Measurements from ENCODE around the gene ZGLP1. TPM values are rescaled to one million over a fixed set of nuclear protein-coding genes. Genes with fewer than 3 reads are reported as not detected.

The ZGLP1 gene
- 1 to 10 TPM; 2.3 to 4.6 TPM for total RNA-seq

DNA sequence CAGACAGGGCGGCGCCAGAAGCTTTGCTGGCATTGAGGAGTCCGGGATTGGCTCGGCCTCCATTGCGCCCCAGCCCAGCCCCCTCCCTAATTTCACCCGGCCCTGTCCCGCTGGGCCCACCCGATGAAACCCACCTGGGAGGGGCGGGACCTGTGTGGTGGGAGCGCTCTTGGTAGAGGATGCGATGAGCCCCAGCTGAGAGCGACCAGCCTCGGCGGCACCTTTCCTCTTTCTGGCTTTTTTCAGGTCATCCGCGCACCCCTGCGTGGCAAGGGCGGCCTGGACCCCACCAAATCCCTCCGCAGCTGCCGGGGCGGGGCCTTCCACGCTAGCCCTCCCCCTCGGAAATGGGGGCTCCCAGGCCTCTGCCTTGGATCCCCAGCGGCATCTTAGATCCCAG lies at the start of gene ZGLP1:
Gene ZGLP1 (minus strand): TSS at position 393 of the 400 bp plus-strand sequence.
- DNase-seq (no peak), ATAC-seq (no peak)
- H3K4me1 ChIP-seq, result peaks cover under 1% of the 10 kb centered on the region
- no peak within 1 kb of the TSS for H3K27ac ChIP-seq
- 88 to 93% methylated on average over 20 to 24 of the region's 24 CpGs for WGBS, 2 donors
- no peak within 1 kb of the TSS for H3K4me3 ChIP-seq
- H3K9me3 ChIP-seq, result no peaks in the 10 kb centered on the region
- intact Hi-C loops (cut with DNase I), result no loop called here
- no peaks in the 10 kb centered on the region for H3K27me3 ChIP-seq
- no peaks in the 10 kb centered on the region for H3K36me3 ChIP-seq (replicated peaks in 1 of 2; ENCODE audit: insufficient read depth in 1 of 2, low read depth in 2 of 2)
- TF ChIP-seq POLR2A (IDR thresholded peaks at IDR 0.05), result no peak
- TF ChIP-seq, protein P1, sequence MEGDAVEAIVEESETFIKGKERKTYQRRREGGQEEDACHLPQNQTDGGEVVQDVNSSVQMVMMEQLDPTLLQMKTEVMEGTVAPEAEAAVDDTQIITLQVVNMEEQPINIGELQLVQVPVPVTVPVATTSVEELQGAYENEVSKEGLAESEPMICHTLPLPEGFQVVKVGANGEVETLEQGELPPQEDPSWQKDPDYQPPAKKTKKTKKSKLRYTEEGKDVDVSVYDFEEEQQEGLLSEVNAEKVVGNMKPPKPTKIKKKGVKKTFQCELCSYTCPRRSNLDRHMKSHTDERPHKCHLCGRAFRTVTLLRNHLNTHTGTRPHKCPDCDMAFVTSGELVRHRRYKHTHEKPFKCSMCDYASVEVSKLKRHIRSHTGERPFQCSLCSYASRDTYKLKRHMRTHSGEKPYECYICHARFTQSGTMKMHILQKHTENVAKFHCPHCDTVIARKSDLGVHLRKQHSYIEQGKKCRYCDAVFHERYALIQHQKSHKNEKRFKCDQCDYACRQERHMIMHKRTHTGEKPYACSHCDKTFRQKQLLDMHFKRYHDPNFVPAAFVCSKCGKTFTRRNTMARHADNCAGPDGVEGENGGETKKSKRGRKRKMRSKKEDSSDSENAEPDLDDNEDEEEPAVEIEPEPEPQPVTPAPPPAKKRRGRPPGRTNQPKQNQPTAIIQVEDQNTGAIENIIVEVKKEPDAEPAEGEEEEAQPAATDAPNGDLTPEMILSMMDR (IDR thresholded peaks at IDR 0.05), result no peak

DNA sequence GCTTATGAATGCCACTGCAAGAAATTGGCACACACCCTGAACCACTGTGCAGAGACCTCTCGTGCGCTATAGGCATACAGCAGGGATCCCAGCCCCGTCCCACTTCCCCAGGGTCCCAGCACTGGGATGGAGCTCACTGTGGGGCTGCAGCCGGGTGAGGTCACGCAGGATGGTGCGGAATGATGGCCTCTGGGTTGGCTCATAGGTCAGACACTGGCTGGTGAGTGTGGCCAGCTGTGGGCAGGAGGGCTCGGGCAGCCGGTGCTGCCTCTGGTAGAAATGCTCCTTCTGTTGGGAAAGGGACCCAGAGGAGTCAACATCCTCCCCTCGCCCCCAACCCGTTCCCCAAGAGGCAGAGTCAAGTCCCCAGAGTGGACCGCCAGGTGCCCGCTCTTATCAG lies 46.8 kb upstream of the ZGLP1 start:
- Histone ChIP-seq H3K4me3 (no peak overlapping the region), H3K27ac (no peak overlapping the region), H3K4me1 (no peaks in the 10 kb centered on the region), H3K36me3 (replicated peaks in 1 of 2; ENCODE audit: insufficient read depth in 1 of 2, low read depth in 2 of 2) (peaks cover 0 to 16% of the 10 kb centered on the region in 2 donors), H3K9me3 (no peaks in the 10 kb centered on the region), H3K27me3 (no peaks in the 10 kb centered on the region)
- no peak for TF ChIP-seq POLR2A (IDR thresholded peaks at IDR 0.05)
- TF ChIP-seq, protein P1 (IDR thresholded peaks at IDR 0.05), result no peak
- intact Hi-C loops (cut with DNase I), result no loop called here
- 91% methylated on average over 12 of the region's 12 CpGs; no CpG with 5 or more reads in 1 of the 2 donors for WGBS, 2 donors
- ATAC-seq, result no peak
- DNase-seq, result no peak

DNA sequence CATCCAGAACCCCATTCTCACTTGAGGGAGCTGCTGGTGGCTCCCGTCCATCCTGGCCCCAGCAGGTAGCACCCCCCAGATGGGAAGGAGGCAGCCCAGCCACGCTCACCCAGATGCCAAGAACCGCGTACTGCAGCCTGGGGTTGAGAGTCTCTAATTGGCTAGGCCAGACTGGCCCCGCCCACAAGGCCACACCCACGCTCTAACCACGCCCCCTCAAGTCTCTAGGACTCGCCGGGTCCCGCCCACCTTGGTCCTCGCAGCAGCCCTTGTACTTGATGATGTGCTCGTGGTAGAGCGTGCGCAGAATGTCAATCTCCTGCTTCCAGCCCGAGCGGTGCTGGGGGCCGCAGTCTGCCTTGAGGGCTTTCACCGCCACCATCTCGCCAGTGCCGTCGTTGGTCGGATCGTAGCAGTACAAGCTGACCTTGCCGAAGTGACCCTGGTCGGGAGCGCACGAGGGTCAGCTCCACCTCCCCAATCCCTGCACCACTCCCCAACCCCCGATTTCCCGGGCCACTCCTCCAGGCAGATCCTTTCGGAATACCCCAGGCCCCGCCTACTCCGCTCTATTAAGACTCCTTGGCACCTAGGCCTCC lies 44.3 kb upstream of the ZGLP1 start:
- WGBS, 2 donors, result 85 to 87% methylated on average over 10 to 32 of the region's 32 CpGs
- H3K9me3 ChIP-seq, result no peaks in the 10 kb centered on the region
- no peak overlapping the region for H3K27ac ChIP-seq
- TF ChIP-seq, protein P1 (IDR thresholded peaks at IDR 0.05), result no peak
- TF ChIP-seq POLR2A (IDR thresholded peaks at IDR 0.05), result no peak
- H3K27me3 ChIP-seq, result no peaks in the 10 kb centered on the region
- no peak overlapping the region for H3K4me3 ChIP-seq
- H3K36me3 ChIP-seq (replicated peaks in 1 of 2; ENCODE audit: insufficient read depth in 1 of 2, low read depth in 2 of 2), result peaks cover 3 to 9% of the 10 kb centered on the region in 2 donors
- H3K4me1 ChIP-seq, result no peaks in the 10 kb centered on the region
- no peak for ATAC-seq
- intact Hi-C loops (cut with DNase I), result no loop called here
- DNase-seq, result peak; percentile 26 to 37 (median 28)

DNA sequence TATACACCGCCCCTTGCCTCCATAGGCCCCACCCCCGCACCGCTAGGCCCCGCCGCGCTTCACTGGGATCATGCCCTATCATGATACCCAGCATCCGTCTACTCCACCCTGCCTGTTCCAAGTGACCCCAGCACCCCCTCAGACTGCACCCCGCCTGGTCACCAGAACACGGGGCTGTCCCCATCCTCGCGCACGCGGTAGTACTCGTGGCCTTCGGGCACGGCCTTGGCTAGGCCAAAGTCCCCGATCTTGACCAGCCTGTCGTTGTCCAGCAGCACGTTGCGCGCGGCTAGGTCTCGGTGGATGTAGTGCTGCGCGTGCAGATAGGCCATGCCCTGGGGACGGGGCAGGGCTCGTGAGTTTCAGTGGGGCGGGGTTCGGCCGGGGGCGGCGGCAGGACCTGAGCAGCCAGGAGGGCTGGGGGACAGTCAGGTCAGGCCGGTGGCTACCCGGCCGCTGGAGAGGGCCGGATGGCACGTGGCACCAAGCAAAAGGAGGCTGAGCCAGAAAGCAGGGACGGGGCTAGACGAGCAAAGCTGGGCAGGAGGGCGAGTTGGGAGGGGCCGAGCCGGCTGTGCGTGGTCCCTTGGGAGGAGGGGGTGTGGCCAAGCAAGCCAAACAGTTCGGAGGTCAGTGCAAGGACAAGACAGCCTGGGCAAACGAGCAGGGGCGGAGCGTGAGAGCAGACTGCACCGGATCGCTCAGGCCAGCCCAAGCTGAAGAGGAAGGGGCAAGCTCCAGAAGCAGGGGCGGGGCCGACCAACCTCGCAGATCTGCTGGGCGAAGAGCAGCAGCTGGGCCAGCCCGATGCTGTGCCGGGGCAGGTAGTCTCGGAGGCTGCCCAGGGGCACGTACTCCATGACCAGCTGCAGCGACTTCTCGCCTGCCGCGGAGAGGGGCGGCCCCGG lies 43.4 kb upstream of the ZGLP1 start:
- WGBS, 2 donors, result 88 to 92% methylated on average over 43 to 56 of the region's 63 CpGs

More for the DNA sequence above, 43.4 kb upstream of the ZGLP1 start:
- intact Hi-C loops (cut with DNase I), result no loop called here
- DNase-seq (peak in 3 of 4 donors; percentile 17 to 35 (median 28)), ATAC-seq (peak; percentile 37)
- no peak overlapping the region for H3K4me3 ChIP-seq
- no peaks in the 10 kb centered on the region for H3K27me3 ChIP-seq
- peaks cover 3 to 9% of the 10 kb centered on the region in 2 donors for H3K36me3 ChIP-seq (replicated peaks in 1 of 2; ENCODE audit: insufficient read depth in 1 of 2, low read depth in 2 of 2)
- H3K9me3 ChIP-seq, result no peaks in the 10 kb centered on the region
- H3K4me1 ChIP-seq, result no peaks in the 10 kb centered on the region
- TF ChIP-seq POLR2A (IDR thresholded peaks at IDR 0.05), result no peak
- TF ChIP-seq, protein P1 (IDR thresholded peaks at IDR 0.05), result no peak
- no peak overlapping the region for H3K27ac ChIP-seq
